Gastroesophageal sphincter (tissue), 4 donors: ENCODE results near the gene MACROD2. TPM values are rescaled to one million over a fixed set of nuclear protein-coding genes. Genes with fewer than 3 reads are reported as not detected.

ENCODE experiments used
- ATAC-seq: fragments of 150-250 bp; one replicate; pipeline ENCODE4 v1.9.1; 2016; ENCODE audit warnings: mild to moderate bottlenecking, moderate library complexity
- H3K27ac ChIP-seq, 4 donors: fragments of 200-600 bp; sonication (generic) in 3 of 4; 1 replicate in 3 of 4; 2 replicates in 1 of 4; pipeline ENCODE4 v1.5.1; 2016 to 2019
- H3K27me3 ChIP-seq: fragments of 200-600 bp; sonication (generic); one replicate; pipeline ENCODE4 v1.5.1; 2019
- H3K36me3 ChIP-seq, 2 donors: fragments of 200-600 bp; sonication (generic); one replicate each; pipeline ENCODE4 v1.5.1; 2019; ENCODE audit warnings: control low read depth in 1 of 2
- H3K4me1 ChIP-seq, 3 donors: fragments of 200-600 bp; sonication (generic); 1 replicate in 2 of 3; 2 replicates in 1 of 3; pipeline ENCODE4 v1.5.1; 2016 to 2019; ENCODE audit warnings: control low read depth in 2 of 3
- H3K4me3 ChIP-seq, 2 donors: fragments of 200-600 bp; sonication (generic); one replicate each; pipeline ENCODE4 v1.5.1; 2019; ENCODE audit warnings: mild to moderate bottlenecking in 1 of 2, moderate library complexity in 1 of 2
- H3K9me3 ChIP-seq, 3 donors: fragments of 200-600 bp; sonication (generic); one replicate each; pipeline ENCODE4 v1.5.1; 2017 to 2019; ENCODE audit warnings: control low read depth in 2 of 3
- EP300 ChIP-seq: sonication (generic); formaldehyde crosslinking; IDR thresholded peaks from one replicate; pipeline ENCODE4 v1.6.1; 2017; ENCODE audit warnings: antibody characterized with exemption, mild to moderate bottlenecking
- POLR2A ChIP-seq, 2 donors: fragments of 450-650 bp; IDR thresholded peaks; one replicate each; pipeline ENCODE4 v1.6.1; 2017; ENCODE audit warnings: antibody characterized with exemption in 2 of 2, mild to moderate bottlenecking in 2 of 2, moderate library complexity in 1 of 2
- POLR2AphosphoS5 ChIP-seq: sonication (generic); formaldehyde crosslinking; IDR thresholded peaks from one replicate; pipeline ENCODE4 v1.6.1; 2017; ENCODE audit warnings: antibody characterized with exemption
- WGBS, 2 donors: methylation state at CpG; one replicate each; pipeline ENCODE4 v1.1.5; 2018; ENCODE audit warnings: low coverage in 1 of 2; 5-methylcytosine and 5-hydroxymethylcytosine counted together
- total RNA-seq, 4 donors: library from RNA; depleted of rRNA; stranded (reverse); fragments of >200 nt; gene quantifications; one replicate each; pipeline ENCODE4 v1.1.0, GENCODE V29; 2016
- TF ChIP-seq, protein P1 (sequence below), 4 experiments: fragments of 200-600 bp in 2 of 4; fragments of 450-650 bp in 2 of 4; sonication (generic) in 1 of 4; IDR thresholded peaks; one replicate each; pipeline ENCODE4 v1.5.1; 2017 to 2019; ENCODE audit warnings: antibody characterized with exemption in 4 of 4, mild to moderate bottlenecking in 2 of 4, moderate library complexity in 2 of 4

Gene MACROD2
- total RNA-seq, 4 donors from 2014 or later = 4.0 to 12.1 (median 7.4) TPM

DNA sequence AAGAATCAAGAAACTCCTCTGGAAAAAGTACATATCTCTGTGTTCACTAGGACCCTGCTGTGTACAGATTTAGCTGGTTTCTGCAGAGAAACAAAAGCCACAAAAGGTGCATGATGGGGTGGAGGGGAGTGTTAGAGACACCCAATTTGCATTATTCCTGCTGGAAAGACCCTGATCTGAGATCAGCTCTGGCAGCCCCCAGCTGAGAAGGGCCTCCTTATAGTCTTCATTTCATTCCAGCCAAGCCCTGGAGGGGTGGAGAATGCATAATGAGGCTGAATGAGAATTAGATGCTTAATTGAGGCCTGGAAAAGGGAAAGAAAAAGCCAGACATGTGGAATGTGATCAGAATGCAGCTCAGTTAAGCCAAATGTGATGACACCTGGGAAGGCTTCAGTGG is 2032.4 kb downstream of the MACROD2 start:
- Histone ChIP-seq H3K36me3 (no peaks in the 10 kb centered on the region), H3K4me1 (no peaks in the 10 kb centered on the region), H3K27ac (no peak overlapping the region), H3K4me3 (no peak overlapping the region), H3K27me3 (no peaks in the 10 kb centered on the region), H3K9me3 (no peaks in the 10 kb centered on the region)
- no peak for ATAC-seq
- TF ChIP-seq, protein P1, sequence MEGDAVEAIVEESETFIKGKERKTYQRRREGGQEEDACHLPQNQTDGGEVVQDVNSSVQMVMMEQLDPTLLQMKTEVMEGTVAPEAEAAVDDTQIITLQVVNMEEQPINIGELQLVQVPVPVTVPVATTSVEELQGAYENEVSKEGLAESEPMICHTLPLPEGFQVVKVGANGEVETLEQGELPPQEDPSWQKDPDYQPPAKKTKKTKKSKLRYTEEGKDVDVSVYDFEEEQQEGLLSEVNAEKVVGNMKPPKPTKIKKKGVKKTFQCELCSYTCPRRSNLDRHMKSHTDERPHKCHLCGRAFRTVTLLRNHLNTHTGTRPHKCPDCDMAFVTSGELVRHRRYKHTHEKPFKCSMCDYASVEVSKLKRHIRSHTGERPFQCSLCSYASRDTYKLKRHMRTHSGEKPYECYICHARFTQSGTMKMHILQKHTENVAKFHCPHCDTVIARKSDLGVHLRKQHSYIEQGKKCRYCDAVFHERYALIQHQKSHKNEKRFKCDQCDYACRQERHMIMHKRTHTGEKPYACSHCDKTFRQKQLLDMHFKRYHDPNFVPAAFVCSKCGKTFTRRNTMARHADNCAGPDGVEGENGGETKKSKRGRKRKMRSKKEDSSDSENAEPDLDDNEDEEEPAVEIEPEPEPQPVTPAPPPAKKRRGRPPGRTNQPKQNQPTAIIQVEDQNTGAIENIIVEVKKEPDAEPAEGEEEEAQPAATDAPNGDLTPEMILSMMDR (IDR thresholded peaks at IDR 0.05) = no peak
- TF ChIP-seq POLR2A (IDR thresholded peaks at IDR 0.05) = no peak
- no peak for TF ChIP-seq POLR2AphosphoS5
- no peak for TF ChIP-seq EP300

GRCh38 chr20:16028923-16029322 is 2033.6 kb downstream of the MACROD2 start:
- WGBS, 2 donors = 82 to 94% methylated on average over 2 to 6 of the region's 6 CpGs
- ATAC-seq = no peak
- H3K9me3 ChIP-seq = no peaks in the 10 kb centered on the region
- no peaks in the 10 kb centered on the region for H3K36me3 ChIP-seq
- H3K27me3 ChIP-seq = no peaks in the 10 kb centered on the region
- H3K4me3 ChIP-seq = no peak overlapping the region
- no peak overlapping the region for H3K27ac ChIP-seq
- TF ChIP-seq, protein P1 (IDR thresholded peaks at IDR 0.05) = no peak
- no peak for TF ChIP-seq POLR2A (IDR thresholded peaks at IDR 0.05)
- no peak for TF ChIP-seq EP300
- TF ChIP-seq POLR2AphosphoS5 = no peak
- no peaks in the 10 kb centered on the region for H3K4me1 ChIP-seq

DNA sequence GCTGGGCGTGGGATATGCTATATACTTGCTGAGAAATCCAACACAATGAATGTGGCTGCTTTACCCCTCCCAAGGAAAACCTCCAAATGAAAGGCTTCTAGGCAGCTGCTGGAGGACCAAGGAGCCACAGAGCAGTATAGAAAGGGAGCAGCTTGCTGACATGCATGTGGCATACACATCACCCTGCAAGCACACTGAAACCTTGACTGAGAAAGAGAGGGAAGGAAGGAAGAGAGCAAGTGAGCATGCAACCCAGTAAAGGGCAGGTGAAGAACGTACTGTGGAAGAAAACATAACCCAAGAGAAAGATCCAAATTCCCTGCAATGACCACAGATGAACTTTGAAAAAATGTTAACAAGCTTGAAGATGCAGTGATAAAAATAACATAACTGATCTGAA is 2034.9 kb downstream of the MACROD2 start:
- no peaks in the 10 kb centered on the region for H3K27me3 ChIP-seq
- TF ChIP-seq EP300 = no peak
- TF ChIP-seq, protein P1 (IDR thresholded peaks at IDR 0.05) = no peak
- no peak for TF ChIP-seq POLR2AphosphoS5
- no peak for TF ChIP-seq POLR2A (IDR thresholded peaks at IDR 0.05)
- no peaks in the 10 kb centered on the region for H3K9me3 ChIP-seq
- no peaks in the 10 kb centered on the region for H3K36me3 ChIP-seq
- no peak for ATAC-seq
- 63% methylated on average over 2 of the region's 2 CpGs; no CpG with 5 or more reads in 1 of the 2 donors for WGBS, 2 donors
- no peak overlapping the region for H3K4me3 ChIP-seq
- H3K4me1 ChIP-seq = no peaks in the 10 kb centered on the region
- no peak overlapping the region for H3K27ac ChIP-seq

- no peak for TF ChIP-seq POLR2AphosphoS5
- no peak for TF ChIP-seq POLR2A (IDR thresholded peaks at IDR 0.05)
- TF ChIP-seq, protein P1 (IDR thresholded peaks at IDR 0.05) = no peak
- no peak for TF ChIP-seq EP300
- Histone ChIP-seq H3K36me3 (no peaks in the 10 kb centered on the region), H3K4me1 (no peaks in the 10 kb centered on the region), H3K27ac (no peak overlapping the region), H3K27me3 (no peaks in the 10 kb centered on the region), H3K9me3 (no peaks in the 10 kb centered on the region), H3K4me3 (no peak overlapping the region)
- no peak for ATAC-seq
- WGBS, 2 donors = 69 to 100% methylated on average over 2 to 3 of the region's 3 CpGs
These were observed 2040.3 kb downstream of the MACROD2 start for GRCh38 chr20:16035576-16035975.

- TF ChIP-seq EP300 = no peak
- no peak for TF ChIP-seq POLR2AphosphoS5
- TF ChIP-seq, protein P1 (IDR thresholded peaks at IDR 0.05) = no peak
- no peak for TF ChIP-seq POLR2A (IDR thresholded peaks at IDR 0.05)
- Histone ChIP-seq H3K9me3 (no peaks in the 10 kb centered on the region), H3K27me3 (no peaks in the 10 kb centered on the region), H3K4me1 (no peaks in the 10 kb centered on the region), H3K27ac (no peak overlapping the region), H3K36me3 (no peaks in the 10 kb centered on the region), H3K4me3 (no peak overlapping the region)
- WGBS, 2 donors = 89 to 100% methylated on average over 1 of the region's 1 CpG
- ATAC-seq = no peak
These were observed 2041.0 kb downstream of the MACROD2 start for GRCh38 chr20:16036331-16036730.
